HEK293 (cell line): ENCODE results near the gene RPRD1B.

Source experiments
- CTCF ChIA-PET: fragments of 350-600 bp; formaldehyde crosslinking; extraction: SDS; loops from one replicate; lab custom pipeline; 2021; ENCODE audit warnings: antibody characterized with exemption; lab: Yijun Ruan, JAX
- POLR2A ChIA-PET: fragments of 300-600 bp; formaldehyde crosslinking; extraction: SDS; loops from one replicate; lab custom pipeline; 2020; ENCODE audit warnings: antibody characterized with exemption, inconsistent platforms; lab: Yijun Ruan, JAX
- H3K27ac ChIP-seq: fragments of 200-500 bp; sonication (Bioruptor generic); 2 replicates; pipeline ENCODE4 v1.5.1; 2014; ENCODE audit warnings: low read depth, low read length, control low read depth, inconsistent platforms; ENCODE audit errors: extremely low read depth
- H3K36me3 ChIP-seq, 2 experiments: fragments of 200-500 bp in 1 of 2; sonication (Bioruptor generic) in 1 of 2; 1 replicate in 1 of 2; 2 replicates in 1 of 2; pipeline ENCODE4 v1.5.1; 2014 to 2017; ENCODE audit warnings: inconsistent platforms in 2 of 2, low read length in 2 of 2; ENCODE audit not compliant: control insufficient read depth in 2 of 2, insufficient read depth in 1 of 2
- H3K4me1 ChIP-seq: fragments of 200-500 bp; sonication (Bioruptor generic); 2 replicates; pipeline ENCODE4 v1.5.1; 2014; ENCODE audit warnings: mild to moderate bottlenecking, low read length, inconsistent platforms; ENCODE audit not compliant: control insufficient read depth, insufficient read depth
- H3K4me3 ChIP-seq: 2 replicates; pipeline ENCODE4 v1.5.1; 2011; ENCODE audit warnings: low read depth, mild to moderate bottlenecking, control low read depth, low read length, moderate library complexity
- H3K9me3 ChIP-seq: fragments of 200-500 bp; sonication (Bioruptor generic); 2 replicates; pipeline ENCODE4 v1.5.1; 2014; ENCODE audit warnings: low read depth, low read length, inconsistent platforms; ENCODE audit not compliant: control insufficient read depth, insufficient read depth
- KLF10 ChIP-seq: fragments of 450-650 bp; IDR thresholded peaks from 2 replicates; pipeline ENCODE4 v1.5.1; 2018; ENCODE audit warnings: missing biosample characterization, mild to moderate bottlenecking, missing genetic modification characterization
- PRDM1 ChIP-seq: fragments of 450-650 bp; formaldehyde crosslinking; IDR thresholded peaks from 2 replicates; pipeline ENCODE4; 2016; ENCODE audit warnings: missing biosample characterization, missing genetic modification characterization
- ZBTB20 ChIP-seq: fragments of 450-650 bp; formaldehyde crosslinking; IDR thresholded peaks from 2 replicates; pipeline ENCODE4 v1.5.1; 2016; ENCODE audit warnings: missing biosample characterization, missing genetic modification characterization
- ZNF140 ChIP-seq: fragments of 450-650 bp; formaldehyde crosslinking; IDR thresholded peaks from 2 replicates; pipeline ENCODE4 v1.5.1; 2016; ENCODE audit warnings: missing biosample characterization, missing genetic modification characterization
- ZNF169 ChIP-seq: fragments of 450-650 bp; formaldehyde crosslinking; IDR thresholded peaks from 2 replicates; pipeline ENCODE4 v1.5.1; 2016; ENCODE audit warnings: missing biosample characterization, missing genetic modification characterization
- ZNF223 ChIP-seq: fragments of 450-650 bp; formaldehyde crosslinking; IDR thresholded peaks from 2 replicates; pipeline ENCODE4 v1.5.1; 2016; ENCODE audit warnings: missing biosample characterization, missing genetic modification characterization
- ZNF335 ChIP-seq: fragments of 450-650 bp; formaldehyde crosslinking; conservative IDR thresholded peaks from 2 replicates; pipeline ENCODE4 v1.5.1; 2016; ENCODE audit warnings: missing biosample characterization, missing genetic modification characterization
- ZNF37A ChIP-seq: fragments of 450-650 bp; IDR thresholded peaks from 2 replicates; pipeline ENCODE4 v1.5.1; 2018; ENCODE audit warnings: missing biosample characterization, missing genetic modification characterization
- ZNF426 ChIP-seq: fragments of 450-650 bp; formaldehyde crosslinking; IDR thresholded peaks from 2 replicates; pipeline ENCODE4 v1.5.1; 2017; ENCODE audit warnings: missing biosample characterization, missing genetic modification characterization, mild to moderate bottlenecking, inconsistent platforms, moderate library complexity
- ZNF433 ChIP-seq: fragments of 450-650 bp; formaldehyde crosslinking; IDR thresholded peaks from 2 replicates; pipeline ENCODE4 v1.5.1; 2016; ENCODE audit warnings: missing biosample characterization, missing genetic modification characterization, low read depth
- ZNF596 ChIP-seq: fragments of 450-650 bp; IDR thresholded peaks from 2 replicates; pipeline ENCODE4 v1.5.0; 2018; ENCODE audit warnings: missing biosample characterization, mild to moderate bottlenecking, missing genetic modification characterization, moderate library complexity
- ZNF660 ChIP-seq: fragments of 450-650 bp; IDR thresholded peaks from 2 replicates; pipeline ENCODE4 v1.5.1; 2018; ENCODE audit warnings: missing biosample characterization, mild to moderate bottlenecking, missing genetic modification characterization
- ZNF670 ChIP-seq: fragments of 450-650 bp; formaldehyde crosslinking; IDR thresholded peaks from 2 replicates; pipeline ENCODE4 v1.5.1; 2016; ENCODE audit warnings: missing biosample characterization, missing genetic modification characterization, low read depth
- ZNF776 ChIP-seq: fragments of 450-650 bp; formaldehyde crosslinking; IDR thresholded peaks from 2 replicates; pipeline ENCODE4 v1.5.0; 2017; ENCODE audit warnings: missing biosample characterization, missing genetic modification characterization, borderline replicate concordance
- ZSCAN23 ChIP-seq: fragments of 450-650 bp; formaldehyde crosslinking; IDR thresholded peaks from 2 replicates; pipeline ENCODE4 v1.5.1; 2016; ENCODE audit warnings: missing biosample characterization, missing genetic modification characterization
- TF ChIP-seq, protein P1 (sequence below): sonication (generic); formaldehyde crosslinking; IDR thresholded peaks from 2 replicates; pipeline ENCODE4 v1.8.1; 2022; ENCODE audit warnings: mild to moderate bottlenecking, moderate library complexity, missing genetic modification reagents
- TF ChIP-seq, protein P2 (sequence below): fragments of 450-650 bp; formaldehyde crosslinking; IDR thresholded peaks from 2 replicates; pipeline ENCODE4 v1.5.1; 2017; ENCODE audit warnings: missing biosample characterization, missing genetic modification characterization
- TF ChIP-seq, protein P3 (sequence below): fragments of 450-650 bp; formaldehyde crosslinking; IDR thresholded peaks from 2 replicates; pipeline ENCODE4 v1.5.1; 2016; ENCODE audit warnings: missing biosample characterization, missing genetic modification characterization
- TF ChIP-seq, protein P4 (sequence below): fragments of 450-650 bp; formaldehyde crosslinking; IDR thresholded peaks from 2 replicates; pipeline ENCODE4 v1.5.1; 2016; ENCODE audit warnings: missing biosample characterization, missing genetic modification characterization

Gene RPRD1B

DNA sequence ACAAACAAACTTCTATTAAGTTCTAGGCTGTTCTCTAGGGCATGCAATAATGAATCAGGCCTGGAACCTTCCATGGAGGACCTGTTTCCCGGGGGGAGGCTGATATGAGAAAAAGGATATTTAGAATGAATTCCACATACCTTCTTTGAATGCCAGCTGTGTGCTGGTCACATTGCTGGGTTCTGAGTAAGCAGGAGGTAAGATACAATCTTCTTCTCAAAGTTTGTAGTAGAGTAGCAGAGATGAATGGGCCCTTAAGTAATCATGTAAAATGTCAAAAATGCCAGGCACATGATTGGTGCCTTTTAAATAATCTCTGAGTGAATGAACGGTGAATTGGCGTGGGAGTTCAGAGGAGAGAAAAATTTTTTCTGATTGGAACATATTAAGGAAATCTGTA, 84.1 kb downstream of the RPRD1B start (continued):
- TF ChIP-seq, protein P1, sequence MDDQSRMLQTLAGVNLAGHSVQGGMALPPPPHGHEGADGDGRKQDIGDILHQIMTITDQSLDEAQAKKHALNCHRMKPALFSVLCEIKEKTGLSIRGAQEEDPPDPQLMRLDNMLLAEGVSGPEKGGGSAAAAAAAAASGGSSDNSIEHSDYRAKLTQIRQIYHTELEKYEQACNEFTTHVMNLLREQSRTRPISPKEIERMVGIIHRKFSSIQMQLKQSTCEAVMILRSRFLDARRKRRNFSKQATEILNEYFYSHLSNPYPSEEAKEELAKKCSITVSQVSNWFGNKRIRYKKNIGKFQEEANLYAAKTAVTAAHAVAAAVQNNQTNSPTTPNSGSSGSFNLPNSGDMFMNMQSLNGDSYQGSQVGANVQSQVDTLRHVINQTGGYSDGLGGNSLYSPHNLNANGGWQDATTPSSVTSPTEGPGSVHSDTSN (CRISPR knock-in tag) = no peak
- no peak for TF ChIP-seq KLF10

DNA sequence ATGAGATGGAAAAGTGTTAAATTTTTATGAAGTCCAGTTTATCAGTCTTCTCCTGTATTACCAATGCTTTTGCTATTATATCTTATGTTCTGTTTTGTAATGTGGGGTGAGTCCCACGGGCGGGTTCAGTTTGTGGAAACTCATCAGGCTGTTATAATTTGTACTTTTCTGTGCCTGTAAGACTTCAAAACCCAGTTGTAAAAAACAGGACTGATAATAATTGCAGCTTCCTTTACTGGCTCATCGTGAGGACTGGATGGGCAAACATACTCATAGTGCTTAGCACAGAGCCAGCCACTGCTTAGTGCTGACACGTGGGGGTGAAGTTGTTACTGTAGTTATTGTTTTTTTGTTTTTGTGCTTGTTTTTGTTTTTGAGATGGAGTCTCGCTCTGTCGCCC, 85.9 kb downstream of the RPRD1B start:
- H3K27ac ChIP-seq = no peak overlapping the region
- no peaks in the 10 kb centered on the region for H3K4me1 ChIP-seq
- no peak overlapping the region for H3K4me3 ChIP-seq
- H3K36me3 ChIP-seq = no peaks in the 10 kb centered on the region
- CTCF ChIA-PET = interaction anchor here (0.5 to 1.1 kb wide), 2 partner anchors 101 to 120 kb away, joined by 3 to 6 read pairs; no protein-coding TSS in a partner anchor
- no peaks in the 10 kb centered on the region for H3K9me3 ChIP-seq
- TF ChIP-seq ZBTB20 (tag by site-specific recombination) = no peak
- no peak for TF ChIP-seq ZNF660 (tag by site-specific recombination)
- no peak for TF ChIP-seq ZNF670
- no peak for TF ChIP-seq PRDM1
- no peak for TF ChIP-seq ZNF596 (tag by site-specific recombination)
- no peak for TF ChIP-seq ZNF140 (tag by site-specific recombination)
- TF ChIP-seq ZNF433 (tag by site-specific recombination) = no peak
- TF ChIP-seq, protein P2, sequence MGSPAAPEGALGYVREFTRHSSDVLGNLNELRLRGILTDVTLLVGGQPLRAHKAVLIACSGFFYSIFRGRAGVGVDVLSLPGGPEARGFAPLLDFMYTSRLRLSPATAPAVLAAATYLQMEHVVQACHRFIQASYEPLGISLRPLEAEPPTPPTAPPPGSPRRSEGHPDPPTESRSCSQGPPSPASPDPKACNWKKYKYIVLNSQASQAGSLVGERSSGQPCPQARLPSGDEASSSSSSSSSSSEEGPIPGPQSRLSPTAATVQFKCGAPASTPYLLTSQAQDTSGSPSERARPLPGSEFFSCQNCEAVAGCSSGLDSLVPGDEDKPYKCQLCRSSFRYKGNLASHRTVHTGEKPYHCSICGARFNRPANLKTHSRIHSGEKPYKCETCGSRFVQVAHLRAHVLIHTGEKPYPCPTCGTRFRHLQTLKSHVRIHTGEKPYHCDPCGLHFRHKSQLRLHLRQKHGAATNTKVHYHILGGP (tag by site-specific recombination) = no peak
- TF ChIP-seq, protein P3, sequence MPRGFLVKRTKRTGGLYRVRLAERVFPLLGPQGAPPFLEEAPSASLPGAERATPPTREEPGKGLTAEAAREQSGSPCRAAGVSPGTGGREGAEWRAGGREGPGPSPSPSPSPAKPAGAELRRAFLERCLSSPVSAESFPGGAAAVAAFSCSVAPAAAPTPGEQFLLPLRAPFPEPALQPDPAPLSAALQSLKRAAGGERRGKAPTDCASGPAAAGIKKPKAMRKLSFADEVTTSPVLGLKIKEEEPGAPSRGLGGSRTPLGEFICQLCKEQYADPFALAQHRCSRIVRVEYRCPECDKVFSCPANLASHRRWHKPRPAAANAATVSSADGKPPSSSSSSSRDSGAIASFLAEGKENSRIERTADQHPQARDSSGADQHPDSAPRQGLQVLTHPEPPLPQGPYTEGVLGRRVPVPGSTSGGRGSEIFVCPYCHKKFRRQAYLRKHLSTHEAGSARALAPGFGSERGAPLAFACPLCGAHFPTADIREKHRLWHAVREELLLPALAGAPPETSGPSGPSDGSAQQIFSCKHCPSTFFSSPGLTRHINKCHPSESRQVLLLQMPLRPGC = no peak
- no peak for TF ChIP-seq ZNF776 (tag by site-specific recombination)
- TF ChIP-seq, protein P4, sequence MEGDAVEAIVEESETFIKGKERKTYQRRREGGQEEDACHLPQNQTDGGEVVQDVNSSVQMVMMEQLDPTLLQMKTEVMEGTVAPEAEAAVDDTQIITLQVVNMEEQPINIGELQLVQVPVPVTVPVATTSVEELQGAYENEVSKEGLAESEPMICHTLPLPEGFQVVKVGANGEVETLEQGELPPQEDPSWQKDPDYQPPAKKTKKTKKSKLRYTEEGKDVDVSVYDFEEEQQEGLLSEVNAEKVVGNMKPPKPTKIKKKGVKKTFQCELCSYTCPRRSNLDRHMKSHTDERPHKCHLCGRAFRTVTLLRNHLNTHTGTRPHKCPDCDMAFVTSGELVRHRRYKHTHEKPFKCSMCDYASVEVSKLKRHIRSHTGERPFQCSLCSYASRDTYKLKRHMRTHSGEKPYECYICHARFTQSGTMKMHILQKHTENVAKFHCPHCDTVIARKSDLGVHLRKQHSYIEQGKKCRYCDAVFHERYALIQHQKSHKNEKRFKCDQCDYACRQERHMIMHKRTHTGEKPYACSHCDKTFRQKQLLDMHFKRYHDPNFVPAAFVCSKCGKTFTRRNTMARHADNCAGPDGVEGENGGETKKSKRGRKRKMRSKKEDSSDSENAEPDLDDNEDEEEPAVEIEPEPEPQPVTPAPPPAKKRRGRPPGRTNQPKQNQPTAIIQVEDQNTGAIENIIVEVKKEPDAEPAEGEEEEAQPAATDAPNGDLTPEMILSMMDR = no peak
- no peak for TF ChIP-seq ZNF335 (tag by site-specific recombination)
- TF ChIP-seq ZNF223 (tag by site-specific recombination) = no peak
- POLR2A ChIA-PET = interaction anchor here (0.6 kb wide), 1 partner anchor 98 kb away, joined by 4 read pairs; no protein-coding TSS in a partner anchor

DNA sequence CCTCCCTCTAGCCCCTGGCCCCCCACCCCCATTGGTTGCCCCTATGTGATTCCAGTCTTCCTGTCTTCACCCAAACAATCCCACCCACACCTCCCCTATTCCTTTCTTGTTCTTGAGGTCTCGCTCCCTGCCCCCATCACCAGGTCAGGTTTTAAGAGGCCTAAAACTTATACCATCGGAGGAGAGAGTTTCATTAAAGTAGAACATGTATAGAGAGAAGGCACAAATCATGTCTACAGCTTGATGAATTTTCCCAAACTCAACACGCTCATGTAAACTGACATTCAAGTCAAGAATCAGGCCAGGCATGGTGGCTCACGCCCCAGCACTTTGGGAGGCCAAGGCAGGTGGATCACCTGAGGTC, 87.1 kb downstream of the RPRD1B start:
- no peak overlapping the region for H3K4me3 ChIP-seq
- H3K27ac ChIP-seq = no peak overlapping the region
- H3K36me3 ChIP-seq = no peaks in the 10 kb centered on the region
- POLR2A ChIA-PET = no interaction called here
- CTCF ChIA-PET = interaction anchor here (0.7 to 1.6 kb wide), 2 partner anchors 101 to 205 kb away, joined by 4 read pairs; no protein-coding TSS in a partner anchor
- H3K9me3 ChIP-seq = no peaks in the 10 kb centered on the region
- no peaks in the 10 kb centered on the region for H3K4me1 ChIP-seq
- TF ChIP-seq ZSCAN23 (tag by site-specific recombination) = no peak
- TF ChIP-seq PRDM1 = no peak
- TF ChIP-seq ZNF426 (tag by site-specific recombination) = no peak
- no peak for TF ChIP-seq ZNF169 (tag by site-specific recombination)
- TF ChIP-seq KLF10 = no peak
- no peak for TF ChIP-seq ZNF37A (tag by site-specific recombination)
